ENCODE data around the gene ACOT7.

DNA sequence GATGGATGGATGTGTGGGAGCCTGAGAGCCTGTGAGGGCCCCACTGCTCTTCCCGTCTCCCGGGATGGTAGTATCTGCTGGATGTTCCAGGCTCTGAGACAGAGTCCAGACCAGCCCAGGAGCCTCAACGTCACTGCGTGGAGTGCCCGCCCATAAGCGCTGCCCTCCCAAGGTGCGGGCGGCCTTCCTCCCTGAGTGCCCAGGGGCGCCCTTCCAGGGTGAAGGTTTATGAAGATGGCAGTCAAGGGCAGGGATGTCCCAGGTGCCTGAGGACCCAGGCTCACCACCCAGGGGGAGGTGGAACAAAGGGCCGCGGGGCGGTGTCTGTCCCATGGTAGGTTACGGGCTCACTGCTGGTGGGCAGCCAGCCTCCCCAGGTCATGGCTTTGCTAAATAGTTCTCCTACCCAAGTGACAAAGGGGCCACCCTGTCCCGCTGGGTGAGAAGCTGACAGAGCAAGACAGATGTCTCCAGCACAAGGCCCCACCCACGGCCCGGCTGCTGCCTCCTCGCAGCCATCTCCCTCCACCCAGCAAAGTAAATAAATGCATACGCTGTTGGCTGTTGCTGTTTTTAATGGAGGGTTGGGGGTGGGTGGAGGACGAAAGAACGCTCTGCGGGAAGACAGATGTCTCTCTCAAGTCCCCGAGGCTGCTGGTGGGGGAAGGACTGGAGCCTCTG is 123.7 kb downstream of the ACOT7 start:
- no peak for TF ChIP-seq SIN3A (IDR thresholded peaks at IDR 0.05; ENCODE audit: borderline replicate concordance, insufficient read depth, low read depth, low read length)
- TF ChIP-seq POLR2AphosphoS5 (IDR thresholded peaks at IDR 0.05; ENCODE audit: low read depth, low read length): no peak

Data from Panc1 (cell line).